GM19238 (cell line): ENCODE data around the gene UGGT2.
"Not testable (repeated sequence)": the region's sequence is repeated elsewhere in the genome, so short reads cannot be mapped to it uniquely, and the experiment has no call there.

Source experiments
- DNase-seq: peaks from one replicate; pipeline ENCODE4 v3.0.0; 2011; ENCODE audit warnings: low spot score; ENCODE audit not compliant: insufficient read length

The UGGT2 gene

GRCh38 chr13:95800436-95800835, 252.8 kb downstream of the UGGT2 start:
- DNase-seq: no peak

GRCh38 chr13:95797016-95797415, 256.2 kb downstream of the UGGT2 start:
- no peak for DNase-seq

- no peak for DNase-seq
Observed at GRCh38 chr13:95793781-95794180, 259.4 kb downstream of the UGGT2 start.

- no peak for DNase-seq
Observed at GRCh38 chr13:95793018-95793555, 260.1 kb downstream of the UGGT2 start.

- DNase-seq: no peak
Observed at GRCh38 chr13:95791084-95791722, 262.0 kb downstream of the UGGT2 start.

GRCh38 chr13:95789315-95789714, 263.9 kb downstream of the UGGT2 start:
- DNase-seq: not testable (repeated sequence)

- DNase-seq: no peak
Observed at GRCh38 chr13:95788100-95788463, 265.1 kb downstream of the UGGT2 start.

- no peak for DNase-seq
Observed at GRCh38 chr13:95787356-95788099, 265.7 kb downstream of the UGGT2 start.

- no peak for DNase-seq
Observed at GRCh38 chr13:95784900-95785290, 268.3 kb downstream of the UGGT2 start.

- no peak for DNase-seq
Observed at GRCh38 chr13:95784161-95784899, 268.9 kb downstream of the UGGT2 start.

GRCh38 chr13:95783747-95784146, 269.5 kb downstream of the UGGT2 start:
- no peak for DNase-seq

- DNase-seq: not testable (repeated sequence)
Observed at GRCh38 chr13:95781940-95782339, 271.3 kb downstream of the UGGT2 start.

GRCh38 chr13:95781016-95781415, 272.2 kb downstream of the UGGT2 start:
- no peak for DNase-seq

GRCh38 chr13:95779522-95779921, 273.7 kb downstream of the UGGT2 start:
- no peak for DNase-seq

GRCh38 chr13:95771905-95772304, 281.3 kb downstream of the UGGT2 start:
- no peak for DNase-seq

GRCh38 chr13:95763601-95764000, 289.6 kb downstream of the UGGT2 start:
- no peak for DNase-seq

- DNase-seq: not testable (repeated sequence)
Observed at GRCh38 chr13:95762626-95763025, 290.6 kb downstream of the UGGT2 start.

GRCh38 chr13:95756072-95756471, 297.1 kb downstream of the UGGT2 start:
- DNase-seq: no peak

GRCh38 chr13:95754069-95754468, 299.1 kb downstream of the UGGT2 start:
- no peak for DNase-seq

GRCh38 chr13:95752677-95753076, 300.5 kb downstream of the UGGT2 start:
- no peak for DNase-seq
